NCI-H460 (cell line): ENCODE measurements around the gene SUCNR1. TPM values are rescaled to one million over a fixed set of nuclear protein-coding genes. Genes with fewer than 3 reads are reported as not detected.
A peak's percentile ranks its signal among the peaks of the same experiment; 100 is the strongest.
"Not testable (repeated sequence)": the region's sequence is repeated elsewhere in the genome, so short reads cannot be mapped to it uniquely, and the experiment has no call there.

Experiments
- DNase-seq: peaks from one replicate; pipeline ENCODE4 v3.0.0-alpha.2; 2016; ENCODE audit warnings: low read depth; ENCODE audit errors: extremely low read depth
- total RNA-seq: library from RNA; depleted of rRNA; stranded (reverse); fragments of >200 nt; shearing (Covaris generic); gene quantifications from 2 replicates; pipeline ENCODE4 v1.2.3, GENCODE V29; 2014

SUCNR1 gene
- total RNA-seq, 1 experiment from 2014 or later, result 3.3 TPM

DNA sequence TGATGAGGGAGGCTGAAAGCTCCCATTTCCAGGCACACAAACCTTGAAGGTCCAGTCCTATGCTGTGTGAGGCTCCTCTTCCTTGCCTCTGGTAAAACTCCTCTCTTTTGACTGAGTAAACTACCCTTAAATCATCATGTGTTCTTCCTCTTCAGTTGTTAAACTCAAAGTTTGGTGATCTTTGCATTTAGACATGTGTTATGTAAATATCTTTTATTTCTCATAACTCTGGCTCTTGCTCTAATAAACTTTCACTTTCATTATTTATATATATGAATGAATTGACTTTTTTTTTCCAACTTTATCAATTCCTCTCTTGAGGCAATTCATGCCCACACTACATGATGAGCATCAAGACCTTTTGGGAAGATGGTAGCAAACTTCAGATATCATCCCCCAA, 26.6 kb downstream of the SUCNR1 start:
- no peak for DNase-seq

DNA sequence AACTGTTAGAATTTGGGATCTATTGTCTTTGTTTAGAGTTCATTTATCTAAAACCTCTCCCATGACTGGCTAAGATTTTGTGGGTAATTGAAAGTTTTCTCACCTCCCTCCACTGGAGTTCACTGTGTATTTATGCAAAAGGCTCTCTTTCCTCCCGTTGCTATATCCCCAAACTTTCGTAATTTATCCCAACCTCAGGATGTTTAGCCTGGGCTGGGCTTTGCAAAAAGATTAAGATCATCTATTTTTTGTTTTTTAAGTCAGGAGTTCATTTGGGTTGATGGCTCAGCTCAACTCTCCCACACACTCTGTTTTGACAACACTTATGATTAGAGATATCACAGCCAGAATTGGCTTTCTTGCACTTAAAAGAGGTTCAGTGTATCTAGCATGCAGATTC, 27.0 kb downstream of the SUCNR1 start:
- DNase-seq, result no peak

DNA sequence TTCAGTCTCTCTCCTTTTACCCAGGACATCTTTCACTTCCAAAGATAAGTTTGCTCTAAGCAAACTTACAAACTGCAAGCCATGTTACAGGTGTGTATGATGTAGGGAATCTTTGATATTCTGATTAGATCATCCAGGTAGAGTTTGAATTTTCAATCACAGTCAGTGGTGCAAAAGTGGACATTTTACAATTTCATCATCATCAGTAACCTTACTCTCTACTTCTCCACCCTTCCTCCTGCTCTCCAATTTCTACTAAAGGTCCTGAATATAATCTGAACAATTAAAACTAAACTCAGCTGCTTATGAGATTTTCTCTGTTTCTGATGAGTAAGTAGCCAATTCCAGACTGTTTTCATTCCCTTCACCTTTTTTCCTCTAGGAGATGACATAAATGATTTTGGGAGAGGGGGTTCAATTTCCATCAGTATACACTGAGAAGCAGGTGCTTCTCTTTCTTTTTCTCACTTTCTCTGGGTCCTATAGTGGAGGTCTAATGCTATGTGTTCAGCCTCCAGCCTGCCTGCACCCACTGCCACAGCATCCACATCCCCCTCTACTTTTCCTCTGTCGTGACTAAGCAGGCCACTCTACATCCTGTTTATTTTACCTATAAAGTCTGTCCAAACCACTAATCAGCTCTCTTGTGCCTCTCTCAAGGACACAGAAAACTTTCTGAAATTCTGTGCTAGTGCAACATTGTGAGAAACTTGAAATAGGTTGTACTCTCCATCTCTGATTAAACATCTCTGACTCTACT, 27.6 kb downstream of the SUCNR1 start:
- no peak for DNase-seq

DNA sequence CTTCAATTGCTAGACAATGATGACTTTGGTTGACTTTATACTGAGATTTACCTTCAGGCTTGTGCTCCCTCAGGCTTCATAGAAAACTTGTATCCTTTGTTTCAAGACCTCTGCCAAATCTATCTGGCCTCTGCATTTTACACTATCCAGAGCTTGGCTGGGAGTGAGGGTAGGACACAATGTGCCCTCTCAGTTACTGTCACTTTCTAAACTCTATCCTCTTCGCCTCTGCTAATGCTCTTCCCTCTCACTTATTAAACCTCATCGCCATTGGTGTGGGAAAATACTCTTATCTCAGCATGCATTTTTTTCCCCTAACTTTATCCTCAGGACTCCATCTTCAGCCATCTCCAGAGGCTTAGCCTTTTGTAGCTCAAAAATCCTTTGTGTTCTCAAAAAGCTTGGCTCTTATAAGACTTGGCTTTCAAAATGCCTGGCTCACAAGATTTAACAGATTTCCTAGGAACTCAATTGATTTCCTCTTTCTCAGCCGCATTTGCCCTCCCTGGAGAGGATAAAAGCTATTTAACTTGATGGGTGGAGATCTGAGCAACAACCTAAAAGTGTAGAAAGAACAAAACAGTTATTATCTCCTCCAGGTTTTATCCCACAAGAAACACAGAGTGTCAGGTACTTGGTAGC, 28.3 kb downstream of the SUCNR1 start:
- DNase-seq, result no peak

DNA sequence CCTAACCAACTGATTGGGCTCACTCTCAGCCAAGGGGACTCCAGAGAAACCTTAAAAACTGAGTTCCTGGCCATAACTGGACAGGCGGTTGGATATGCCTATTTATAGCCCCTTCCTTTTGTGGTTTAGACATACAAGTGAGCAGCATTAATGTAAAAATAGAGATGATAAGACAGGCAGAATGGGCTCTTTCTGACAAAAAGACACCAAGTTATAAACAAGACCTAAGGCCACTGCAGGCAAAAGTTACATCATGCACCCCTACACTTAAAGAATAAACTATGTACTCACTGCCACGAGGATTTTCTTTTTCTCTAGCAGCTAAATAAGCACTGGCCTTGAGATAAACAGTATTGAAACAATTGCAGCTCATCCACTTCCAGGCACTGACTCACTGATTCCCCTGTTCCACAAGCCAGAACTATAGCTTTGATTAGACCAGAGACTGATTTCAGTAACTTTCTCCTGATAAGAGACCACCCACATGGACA, 30.1 kb downstream of the SUCNR1 start:
- DNase-seq, result no peak

DNA sequence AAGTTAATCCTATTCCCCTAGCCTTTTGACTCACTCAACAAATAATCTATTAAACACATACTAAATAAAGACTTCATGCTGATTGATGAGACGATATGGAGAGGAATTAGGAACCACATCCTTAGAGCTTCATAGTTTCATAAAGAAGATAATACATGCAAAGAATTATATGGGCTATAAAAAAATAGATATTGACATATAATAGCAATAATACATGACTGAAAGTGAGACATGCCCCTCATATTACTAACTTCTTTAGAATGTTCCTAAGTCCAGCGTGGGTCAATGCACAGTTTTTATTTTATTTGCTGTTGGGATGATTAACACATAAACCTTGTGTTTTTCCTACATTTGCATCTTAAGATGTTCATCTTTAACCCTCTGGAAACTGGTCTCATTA, 32.2 kb downstream of the SUCNR1 start:
- no peak for DNase-seq

DNA sequence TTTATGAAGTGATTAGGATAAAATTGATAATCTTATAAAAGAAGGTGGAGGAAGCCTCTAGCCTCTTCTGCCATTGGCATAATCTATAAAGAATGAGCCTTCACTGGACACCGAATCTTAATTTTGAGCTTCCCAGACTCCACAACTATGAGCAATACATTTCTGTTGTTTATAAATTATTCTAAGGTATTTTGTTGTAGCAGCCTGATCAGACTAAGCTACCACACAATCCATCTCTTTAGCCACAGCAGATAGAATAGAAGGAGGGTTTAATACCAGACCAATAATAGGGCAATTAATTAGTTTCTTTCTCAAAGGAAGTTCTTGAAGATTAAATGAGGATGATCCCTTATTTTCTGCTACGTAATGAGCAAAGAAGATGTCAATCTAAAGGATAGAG, 33.3 kb downstream of the SUCNR1 start:
- no peak for DNase-seq

DNA sequence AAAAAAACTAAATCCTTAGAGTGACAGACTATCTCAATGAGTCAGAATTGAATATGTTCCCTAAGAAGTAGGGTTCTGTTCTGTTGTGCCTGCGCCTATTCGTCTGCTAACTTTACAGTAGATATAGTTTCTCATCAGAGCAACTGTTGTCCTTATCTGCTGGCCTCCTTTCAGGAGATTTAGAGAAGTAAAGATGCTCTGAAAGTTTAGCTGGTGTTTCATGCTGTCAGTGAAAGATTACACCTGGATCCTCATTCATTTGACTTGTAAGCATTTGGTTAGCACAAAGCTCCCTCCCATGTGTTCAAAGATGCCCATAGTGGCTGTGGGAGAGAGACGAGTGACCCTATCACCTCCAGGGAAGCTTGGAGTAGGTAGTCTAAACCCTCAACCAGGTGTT, 35.0 kb downstream of the SUCNR1 start:
- DNase-seq, result no peak

DNA sequence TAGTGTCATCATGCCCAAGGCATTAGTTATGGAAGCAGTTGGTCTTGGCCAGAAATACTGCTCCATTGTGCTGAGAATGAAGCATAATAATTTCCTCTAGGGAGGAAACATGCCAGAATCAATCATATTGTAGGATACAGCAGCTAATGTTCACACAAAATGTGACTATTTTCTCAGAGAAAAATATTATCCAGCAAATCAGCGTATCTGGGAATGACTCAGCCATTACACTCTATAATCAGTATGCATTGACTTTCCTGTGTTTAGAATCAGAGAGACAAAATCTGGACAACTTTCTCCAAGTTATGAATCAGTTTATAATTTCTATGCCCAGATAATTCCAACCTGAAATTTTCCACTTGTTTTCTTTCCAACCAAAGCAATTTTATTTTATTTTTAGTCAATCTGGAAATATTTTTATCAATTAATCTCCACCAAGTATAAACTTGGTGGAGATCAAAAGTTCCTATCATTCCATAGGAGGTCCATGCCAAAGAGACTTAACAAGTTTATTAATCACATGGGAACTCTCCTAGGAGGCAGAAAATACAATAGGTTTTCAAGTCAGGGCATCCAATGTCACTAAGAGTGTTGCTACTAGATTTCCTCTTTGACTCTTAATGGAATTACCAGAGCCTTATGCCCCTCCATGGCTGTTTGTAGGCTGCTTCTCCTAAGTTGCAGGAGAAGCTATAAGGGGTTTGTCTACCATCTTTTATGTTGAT, 36.4 kb downstream of the SUCNR1 start:
- DNase-seq, result no peak

DNA sequence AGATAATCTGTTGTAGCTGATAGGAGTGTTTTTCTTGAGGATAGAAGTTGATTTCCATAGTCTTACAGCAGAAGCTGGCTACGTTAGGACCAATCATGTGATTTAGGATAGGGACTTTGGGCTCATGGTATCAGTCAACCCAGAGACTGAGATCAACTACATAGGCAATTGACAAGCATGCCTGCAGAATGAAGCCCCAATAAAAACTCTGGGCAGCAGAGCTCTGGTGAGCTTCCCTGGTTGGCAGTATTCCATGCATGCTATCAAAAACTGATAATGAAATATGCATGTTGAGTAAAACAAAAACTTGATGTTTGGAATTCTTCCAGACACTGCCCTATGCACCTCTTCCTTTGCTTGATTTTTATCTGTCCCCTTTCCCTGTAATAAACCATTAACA, 38.0 kb downstream of the SUCNR1 start:
- DNase-seq, result no peak

DNA sequence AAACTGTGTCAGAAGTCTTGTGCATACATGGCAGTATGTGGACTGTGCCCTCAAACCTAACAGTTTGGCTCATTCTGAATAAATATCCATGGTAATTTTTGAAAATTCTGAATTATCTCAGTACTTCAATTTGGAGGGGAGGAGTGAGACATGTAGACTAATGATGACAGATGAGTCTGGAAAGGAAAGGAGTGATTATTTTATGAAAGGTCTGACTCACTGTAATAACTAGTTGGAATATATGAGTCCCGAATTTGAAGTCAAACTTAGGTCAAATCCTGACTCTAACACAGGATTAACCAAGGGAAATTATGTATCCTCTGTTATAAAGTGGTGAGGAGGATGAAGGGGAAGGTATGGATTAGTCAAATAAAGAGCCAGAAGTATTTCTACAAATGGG, 38.6 kb downstream of the SUCNR1 start:
- DNase-seq, result no peak

DNA sequence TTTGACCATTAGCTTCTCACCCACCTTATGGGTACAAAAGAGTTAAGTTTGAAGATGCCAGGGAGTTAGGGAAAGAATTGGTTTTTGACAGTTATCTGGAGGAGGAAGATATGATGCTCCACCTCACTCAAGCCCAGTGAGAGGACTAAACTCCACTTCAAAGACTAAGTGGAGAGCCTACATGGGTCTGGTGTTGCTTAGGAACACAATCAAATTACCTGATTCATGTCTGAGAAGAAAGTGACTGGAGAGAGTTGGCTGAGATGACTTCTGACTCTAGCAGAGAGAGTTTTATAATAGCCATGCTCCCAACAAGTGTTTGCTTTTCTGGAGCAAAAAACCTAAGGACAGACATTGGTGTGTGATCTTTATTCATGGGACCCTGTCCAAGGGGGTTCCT, 43.3 kb downstream of the SUCNR1 start:
- no peak for DNase-seq

DNA sequence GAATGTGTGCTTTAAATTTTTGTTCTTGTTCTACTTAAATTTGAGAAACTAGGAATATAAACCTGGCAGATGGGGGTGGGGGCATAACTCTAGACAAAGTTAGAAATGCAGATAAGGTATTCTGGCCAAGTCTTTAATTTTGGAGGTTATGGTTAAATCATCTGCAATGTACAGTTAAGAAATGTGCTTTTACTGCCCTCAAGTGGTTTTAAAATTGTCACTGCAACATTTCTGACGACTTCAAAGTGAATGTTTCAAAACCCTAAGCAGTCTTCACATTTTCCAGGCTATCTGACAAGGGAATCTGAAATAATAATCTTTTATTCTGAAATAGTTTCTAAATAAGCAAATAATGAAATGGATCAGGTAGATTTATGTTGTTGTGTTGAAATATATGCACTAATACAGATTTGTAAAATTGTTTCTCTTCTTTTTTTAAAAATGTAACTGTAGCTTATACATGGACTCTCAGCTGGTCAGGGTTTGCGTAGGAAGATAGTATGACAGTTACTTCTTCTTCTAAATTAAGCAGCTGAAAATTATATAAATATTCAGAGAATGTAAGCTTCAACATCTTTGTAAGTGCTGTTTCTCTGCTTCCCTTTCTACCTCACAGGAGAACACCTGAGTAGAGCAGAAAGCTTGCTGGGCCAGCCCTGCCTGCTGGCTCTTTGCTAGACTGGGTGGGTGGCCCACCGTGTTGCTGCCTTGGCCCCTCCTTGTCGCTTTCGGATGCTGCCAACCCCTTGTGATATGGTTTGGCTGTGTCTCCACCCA, 45.0 kb downstream of the SUCNR1 start:
- DNase-seq, result peak; percentile 43

DNA sequence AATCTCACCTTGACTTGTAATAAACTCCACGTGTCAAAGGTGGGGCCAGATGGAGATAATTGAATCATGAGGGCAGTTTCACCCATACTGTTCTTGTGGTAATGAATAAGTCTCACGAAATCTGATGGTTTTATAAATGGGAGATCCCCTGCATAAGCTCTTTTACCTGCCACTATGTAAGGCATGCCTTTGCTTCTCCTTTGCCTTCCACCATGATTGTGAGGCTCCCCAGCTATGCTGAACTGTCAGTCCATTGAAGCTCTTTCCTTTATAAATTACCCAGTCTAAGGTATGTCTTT, 45.5 kb downstream of the SUCNR1 start:
- no peak for DNase-seq

DNA sequence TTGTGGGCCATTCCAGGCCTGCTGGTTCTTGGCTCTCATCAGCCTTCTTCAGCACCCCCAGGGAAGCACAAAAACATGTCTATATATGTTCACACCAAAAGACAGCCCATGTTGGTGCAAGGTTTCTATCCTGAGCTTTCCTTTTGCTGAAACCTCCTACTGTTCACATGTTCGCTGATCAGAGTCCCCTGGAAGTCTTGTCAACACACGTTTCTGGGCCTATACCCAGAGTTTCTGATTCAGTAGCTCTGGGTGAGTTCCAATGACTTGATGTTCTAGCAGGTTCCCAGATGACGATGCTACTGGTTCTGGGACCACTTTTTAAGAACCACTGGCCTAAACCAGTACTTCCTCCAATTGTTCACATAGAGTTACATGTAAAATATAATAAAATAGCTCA, 46.0 kb downstream of the SUCNR1 start:
- DNase-seq, result no peak

DNA sequence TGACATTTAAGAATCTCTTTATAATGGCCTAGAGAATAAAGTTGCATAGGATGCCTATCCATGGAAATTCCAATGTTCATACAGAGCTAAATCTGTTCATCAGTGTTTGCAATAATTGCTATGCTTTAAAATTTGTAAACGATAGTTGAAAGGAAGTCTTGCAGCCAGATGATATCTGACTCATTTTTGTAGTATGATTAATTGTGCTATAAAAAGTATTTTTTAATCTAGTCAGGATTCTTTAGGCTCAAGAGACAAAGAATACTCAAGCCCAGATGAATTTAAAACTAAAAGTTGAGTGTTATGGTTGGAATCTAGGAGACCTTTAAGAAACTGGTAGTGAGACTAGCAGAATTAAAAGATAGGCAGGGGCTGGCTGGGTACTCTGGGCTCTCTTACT, 50.5 kb downstream of the SUCNR1 start:
- no peak for DNase-seq

DNA sequence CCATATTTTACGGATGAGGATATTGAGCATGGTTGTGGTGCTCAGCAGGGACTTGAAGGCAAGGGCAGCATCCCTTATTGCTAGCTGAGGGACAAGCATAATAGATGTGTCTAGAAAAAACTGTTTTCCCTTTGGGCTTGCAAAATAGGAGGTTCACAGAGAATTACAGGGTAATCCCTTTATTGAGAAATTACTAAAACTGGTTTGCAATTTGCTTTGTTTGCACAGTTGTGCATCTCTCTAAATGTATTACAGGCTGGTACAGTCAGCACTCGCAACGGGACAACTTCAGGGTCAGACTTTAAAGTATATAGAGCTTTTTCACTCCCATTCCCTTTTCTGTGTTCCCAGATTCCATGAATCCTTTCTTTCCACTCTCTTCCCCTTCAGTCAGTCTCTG, 51.3 kb downstream of the SUCNR1 start:
- no peak for DNase-seq

DNA sequence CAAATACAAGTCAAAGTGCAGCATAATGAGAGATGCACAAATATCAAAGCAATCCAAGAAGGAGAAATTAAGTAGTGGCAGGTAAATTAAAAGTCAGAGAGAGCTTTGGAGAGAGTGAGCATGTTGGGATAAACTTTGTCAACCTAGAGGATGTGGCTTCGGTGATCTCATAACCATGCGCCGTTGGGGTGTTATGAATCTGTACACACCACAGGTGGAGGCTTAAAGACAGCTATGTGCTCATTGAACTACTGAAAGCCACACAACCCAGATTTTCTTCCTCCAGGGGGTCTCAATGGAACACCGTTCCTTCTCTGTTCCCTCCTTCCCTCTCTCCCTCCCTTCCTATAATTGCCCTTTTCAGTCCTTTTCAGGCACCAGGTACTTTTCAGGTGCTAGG, 52.0 kb downstream of the SUCNR1 start:
- no peak for DNase-seq

DNA sequence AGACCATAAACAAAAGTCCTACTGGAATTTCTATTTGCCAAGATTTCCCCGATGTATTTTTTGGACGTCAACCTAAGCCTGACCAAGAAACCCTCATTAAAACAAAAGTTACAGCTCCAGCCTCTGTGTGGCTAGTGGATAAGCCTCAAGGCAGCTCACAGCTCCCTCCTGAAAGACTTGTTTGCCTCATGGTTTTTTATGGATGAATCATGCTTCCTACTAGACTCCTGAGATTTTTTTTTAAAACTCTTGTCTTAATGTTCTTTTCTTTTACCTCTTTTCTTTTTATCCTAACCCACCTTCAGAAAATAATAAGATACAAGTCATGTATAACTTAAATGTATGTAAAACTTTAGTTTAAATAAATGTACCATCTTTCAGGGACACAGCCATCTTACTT, 52.4 kb downstream of the SUCNR1 start:
- DNase-seq, result no peak

DNA sequence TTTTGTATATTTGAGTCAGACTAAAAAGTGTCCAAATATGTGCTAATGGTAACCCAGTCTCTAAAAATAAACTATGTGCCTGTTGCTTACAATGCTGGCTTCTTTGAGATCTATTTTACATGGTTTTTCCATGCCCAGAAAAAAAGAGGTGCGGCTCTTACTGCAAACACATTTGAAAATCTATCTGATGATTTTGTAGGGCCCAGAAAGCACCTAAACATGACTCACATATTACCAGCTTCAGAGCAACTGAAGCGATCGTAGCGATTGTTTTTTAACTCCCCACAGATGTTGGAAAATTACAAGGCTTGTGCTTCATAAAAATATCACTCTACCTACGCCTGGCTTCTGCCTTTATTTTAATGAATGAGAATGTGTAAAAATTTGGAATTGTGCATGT, 53.5 kb downstream of the SUCNR1 start:
- DNase-seq, result no peak

DNA sequence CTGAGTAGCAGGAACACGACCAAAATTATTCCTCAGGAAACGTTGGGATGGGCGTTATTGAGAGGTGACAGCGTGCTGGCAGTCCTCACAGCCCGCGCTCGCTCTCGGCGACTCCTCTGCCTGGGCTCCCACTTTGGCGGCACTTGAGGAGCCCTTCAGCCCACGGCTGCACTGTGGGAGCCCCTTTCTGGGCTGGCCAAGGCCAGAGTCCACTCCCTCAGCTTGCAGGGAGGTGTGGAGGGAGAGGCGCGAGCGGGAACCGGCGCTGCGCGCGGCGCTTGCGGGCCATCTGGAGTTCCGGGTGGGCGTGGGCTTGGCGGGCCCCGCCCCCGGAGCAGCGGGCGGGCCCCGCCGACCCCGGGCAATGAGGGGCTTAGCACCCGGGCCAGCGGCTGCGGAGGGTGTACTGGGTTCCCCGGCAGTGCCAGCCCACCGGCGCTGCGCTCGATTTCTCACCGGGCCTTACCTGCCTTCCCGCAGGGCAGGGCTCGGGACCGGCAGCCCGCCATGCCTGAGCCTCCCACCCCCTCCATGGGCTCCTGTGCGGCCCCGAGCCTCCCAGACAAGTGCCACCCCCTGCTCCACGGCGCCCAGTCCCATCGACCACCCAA, 54.6 kb downstream of the SUCNR1 start:
- not testable (repeated sequence) for DNase-seq
